ENCODE data around the gene ABCA4.
A peak's percentile ranks its signal among the peaks of the same experiment; 100 is the strongest.

ABCA4 gene

GRCh38 chr1:94079989-94080388 lies 41.0 kb downstream of the ABCA4 start:
- DNase-seq = no peak

- no peak for DNase-seq
Measured at GRCh38 chr1:94079080-94079940, 41.6 kb downstream of the ABCA4 start.

- no peak for DNase-seq
Measured at GRCh38 chr1:94072840-94073522, 48.0 kb downstream of the ABCA4 start.

GRCh38 chr1:94071976-94072375 lies 49.0 kb downstream of the ABCA4 start:
- no peak for DNase-seq

- no peak for DNase-seq
Measured at GRCh38 chr1:94071391-94071790, 49.6 kb downstream of the ABCA4 start.

GRCh38 chr1:94070865-94071264 lies 50.1 kb downstream of the ABCA4 start:
- no peak for DNase-seq

GRCh38 chr1:94069919-94070285 lies 51.0 kb downstream of the ABCA4 start:
- DNase-seq = no peak

GRCh38 chr1:94068999-94069918 lies 51.7 kb downstream of the ABCA4 start:
- no peak for DNase-seq

GRCh38 chr1:94068096-94068998 lies 52.6 kb downstream of the ABCA4 start:
- DNase-seq = no peak

- DNase-seq = no peak
Measured at GRCh38 chr1:94067196-94067595, 53.8 kb downstream of the ABCA4 start.

- peak in 1 of 2 donors; percentile 23 for DNase-seq
Measured at GRCh38 chr1:94063379-94063778, 57.6 kb downstream of the ABCA4 start.

GRCh38 chr1:94061513-94062443 lies 59.2 kb downstream of the ABCA4 start:
- peak; percentile 50 to 71 for DNase-seq

GRCh38 chr1:94060720-94061119 lies 60.2 kb downstream of the ABCA4 start:
- DNase-seq = no peak

GRCh38 chr1:94058766-94059165 lies 62.2 kb downstream of the ABCA4 start:
- DNase-seq = no peak

GRCh38 chr1:94056996-94057395 lies 64.0 kb downstream of the ABCA4 start:
- no peak for DNase-seq

GRCh38 chr1:94056171-94056570 lies 64.8 kb downstream of the ABCA4 start:
- no peak for DNase-seq

- DNase-seq = peak in 1 of 2 donors; percentile 6
Measured at GRCh38 chr1:94055459-94056122, 65.4 kb downstream of the ABCA4 start.

- DNase-seq = no peak
Measured at GRCh38 chr1:94050675-94051074, 70.3 kb downstream of the ABCA4 start.

- no peak for DNase-seq
Measured at GRCh38 chr1:94050254-94050653, 70.7 kb downstream of the ABCA4 start.

- no peak for DNase-seq
Measured at GRCh38 chr1:94049791-94050190, 71.2 kb downstream of the ABCA4 start.
